Osteocyte (in vitro differentiated cells): ENCODE measurements around the gene TMEM54. TPM values are rescaled to one million over a fixed set of nuclear protein-coding genes. Genes with fewer than 3 reads are reported as not detected.

ENCODE experiments used
- DNase-seq: peaks from one replicate; pipeline ENCODE4 v3.0.0; 2021; ENCODE audit warnings: mixed read lengths; ENCODE audit not compliant: unreplicated experiment; ENCODE audit errors: extremely low spot score
- H3K27ac Mint-ChIP-seq: one replicate; pipeline ENCODE4 v1.8.0; 2021; ENCODE audit warnings: mild to moderate bottlenecking, mixed read lengths; ENCODE audit not compliant: unreplicated experiment
- H3K27me3 Mint-ChIP-seq: one replicate; pipeline ENCODE4 v1.8.0; 2021; ENCODE audit warnings: mixed read lengths; ENCODE audit not compliant: unreplicated experiment
- H3K36me3 Mint-ChIP-seq: one replicate; pipeline ENCODE4 v1.8.0; 2021; ENCODE audit warnings: mixed read lengths; ENCODE audit not compliant: unreplicated experiment
- H3K4me1 Mint-ChIP-seq: one replicate; pipeline ENCODE4 v1.8.0; 2021; ENCODE audit warnings: mixed read lengths; ENCODE audit not compliant: unreplicated experiment
- H3K4me3 Mint-ChIP-seq: one replicate; pipeline ENCODE4 v1.8.0; 2021; ENCODE audit warnings: mild to moderate bottlenecking, moderate library complexity, mixed read lengths; ENCODE audit not compliant: unreplicated experiment
- H3K9me3 Mint-ChIP-seq: one replicate; pipeline ENCODE4 v1.8.0; 2021; ENCODE audit warnings: mixed read lengths; ENCODE audit not compliant: unreplicated experiment
- total RNA-seq: library from RNA; stranded (reverse); gene quantifications from 2 replicates; pipeline ENCODE4 v1.2.1, GENCODE V29; 2021
- TF ChIP-seq, protein P1 (sequence below): fragments of 200-600 bp; sonication (generic); IDR thresholded peaks from 2 replicates; pipeline ENCODE4 v1.5.0; 2021; ENCODE audit warnings: antibody characterized with exemption, mild to moderate bottlenecking, moderate library complexity

Gene TMEM54
- total RNA-seq, 1 donor from 2014 or later, result 7.3 TPM

DNA sequence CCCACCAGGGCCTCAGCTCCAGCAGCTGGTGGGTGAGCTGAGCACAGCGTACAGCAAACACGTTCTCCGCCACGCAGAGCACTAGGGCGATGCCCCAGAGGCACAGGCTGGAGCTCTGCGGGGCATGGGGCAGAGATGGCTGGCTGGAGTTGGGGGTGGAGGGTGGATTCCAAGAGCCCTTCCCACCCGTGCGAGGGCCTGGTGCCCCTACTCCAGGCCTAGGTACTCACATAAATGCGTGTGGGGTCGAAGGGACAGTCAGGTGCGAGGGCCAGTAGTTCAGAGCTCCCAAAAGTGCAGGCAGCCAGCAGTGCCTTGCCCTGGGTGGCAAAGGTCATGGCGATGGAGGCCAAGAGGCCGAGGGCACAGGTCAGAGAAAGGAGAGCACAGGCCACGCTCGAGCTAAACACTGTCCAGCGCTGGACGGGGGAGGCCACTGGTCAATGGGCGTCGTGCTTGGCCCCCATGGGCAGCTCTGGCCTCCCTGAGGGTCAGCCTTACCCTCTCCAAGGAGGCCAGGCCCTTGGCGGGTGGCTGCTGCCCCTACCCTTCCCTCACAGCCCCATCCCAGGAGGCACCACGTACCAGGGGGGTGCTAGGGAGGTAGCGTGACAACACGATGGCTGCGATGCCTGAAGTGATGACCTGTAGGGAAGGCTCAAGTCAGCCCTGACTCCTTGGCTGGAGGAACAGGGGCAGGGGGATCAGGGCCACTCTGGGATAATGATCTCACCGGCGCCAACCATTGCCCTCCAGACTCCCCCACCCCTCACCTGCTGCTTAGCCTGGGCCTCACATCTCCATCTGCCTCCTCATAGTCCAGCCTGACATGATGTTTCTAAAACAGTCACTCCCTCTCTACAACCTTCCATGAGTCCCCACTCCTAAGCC lies 5.6 kb downstream of the TMEM54 start:
- H3K27me3 Mint-ChIP-seq, result peaks cover 16% of the 10 kb centered on the region
- TF ChIP-seq, protein P1, sequence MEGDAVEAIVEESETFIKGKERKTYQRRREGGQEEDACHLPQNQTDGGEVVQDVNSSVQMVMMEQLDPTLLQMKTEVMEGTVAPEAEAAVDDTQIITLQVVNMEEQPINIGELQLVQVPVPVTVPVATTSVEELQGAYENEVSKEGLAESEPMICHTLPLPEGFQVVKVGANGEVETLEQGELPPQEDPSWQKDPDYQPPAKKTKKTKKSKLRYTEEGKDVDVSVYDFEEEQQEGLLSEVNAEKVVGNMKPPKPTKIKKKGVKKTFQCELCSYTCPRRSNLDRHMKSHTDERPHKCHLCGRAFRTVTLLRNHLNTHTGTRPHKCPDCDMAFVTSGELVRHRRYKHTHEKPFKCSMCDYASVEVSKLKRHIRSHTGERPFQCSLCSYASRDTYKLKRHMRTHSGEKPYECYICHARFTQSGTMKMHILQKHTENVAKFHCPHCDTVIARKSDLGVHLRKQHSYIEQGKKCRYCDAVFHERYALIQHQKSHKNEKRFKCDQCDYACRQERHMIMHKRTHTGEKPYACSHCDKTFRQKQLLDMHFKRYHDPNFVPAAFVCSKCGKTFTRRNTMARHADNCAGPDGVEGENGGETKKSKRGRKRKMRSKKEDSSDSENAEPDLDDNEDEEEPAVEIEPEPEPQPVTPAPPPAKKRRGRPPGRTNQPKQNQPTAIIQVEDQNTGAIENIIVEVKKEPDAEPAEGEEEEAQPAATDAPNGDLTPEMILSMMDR, result no peak
- DNase-seq, result no peak
- H3K36me3 Mint-ChIP-seq, result no peaks in the 10 kb centered on the region
- H3K4me1 Mint-ChIP-seq, result peaks cover 16% of the 10 kb centered on the region
- H3K27ac Mint-ChIP-seq, result no peak overlapping the region
- no peak overlapping the region for H3K4me3 Mint-ChIP-seq
- no peaks in the 10 kb centered on the region for H3K9me3 Mint-ChIP-seq

DNA sequence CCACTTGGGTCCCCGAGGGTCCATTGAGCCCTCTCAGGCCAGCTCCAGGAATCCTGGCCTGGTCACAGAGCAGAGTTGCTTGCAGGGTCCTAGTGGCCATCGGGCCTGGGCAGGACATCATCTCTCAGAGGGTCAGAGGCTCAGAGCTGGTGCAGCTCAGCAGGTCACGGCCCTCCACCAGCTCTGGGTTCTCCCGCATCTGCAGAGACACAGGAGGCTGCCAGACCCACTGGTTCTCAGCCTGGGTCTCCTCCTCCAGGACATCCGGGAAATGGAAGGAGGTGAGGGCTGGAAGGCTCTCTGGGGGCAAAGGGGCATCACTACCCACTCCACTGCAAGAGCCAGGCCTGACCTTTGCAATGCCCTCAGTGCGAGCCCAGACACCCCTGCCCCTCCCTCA lies 6.5 kb downstream of the TMEM54 start:
- Mint-ChIP-seq H3K9me3 (no peaks in the 10 kb centered on the region), H3K36me3 (no peaks in the 10 kb centered on the region), H3K4me1 (peaks cover 13% of the 10 kb centered on the region), H3K4me3 (no peak overlapping the region), H3K27ac (no peak overlapping the region), H3K27me3 (peaks cover 25% of the 10 kb centered on the region)
- DNase-seq, result no peak
- TF ChIP-seq, protein P1, result no peak

DNA sequence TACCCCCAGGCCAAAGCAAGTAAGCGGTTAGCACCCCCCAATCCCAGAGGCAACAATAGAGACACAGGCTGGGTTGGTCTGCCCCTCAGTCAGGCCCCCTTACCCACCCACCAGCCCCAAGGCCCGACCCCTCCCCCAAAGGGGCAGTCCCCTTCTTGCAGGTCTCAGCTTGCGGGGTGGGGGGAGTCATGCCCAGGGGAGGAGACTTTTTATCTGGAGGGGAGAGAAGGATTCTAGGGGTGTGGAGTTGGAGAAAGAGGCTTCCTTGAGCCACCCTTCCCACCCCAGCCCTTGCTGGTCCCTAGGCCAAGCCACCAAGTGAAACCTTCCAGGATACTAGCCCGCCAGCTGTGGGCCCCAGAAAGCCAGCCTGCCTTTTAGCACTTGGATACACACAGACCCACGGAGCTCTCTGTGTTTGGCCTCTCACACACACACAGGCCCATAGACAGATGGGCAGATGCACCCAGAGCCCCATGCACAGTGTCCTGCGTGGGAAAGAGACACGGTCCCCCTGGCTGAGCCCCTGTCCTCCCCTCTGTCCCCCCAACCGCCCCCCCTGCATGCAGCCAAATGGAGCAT lies 7.1 kb downstream of the TMEM54 start:
- Mint-ChIP-seq H3K27me3 (peaks cover 30% of the 10 kb centered on the region), H3K36me3 (no peaks in the 10 kb centered on the region), H3K4me1 (peaks cover 13% of the 10 kb centered on the region), H3K9me3 (no peaks in the 10 kb centered on the region), H3K4me3 (peak overlapping the region; percentile 73), H3K27ac (no peak overlapping the region)
- no peak for DNase-seq
- TF ChIP-seq, protein P1, result no peak

DNA sequence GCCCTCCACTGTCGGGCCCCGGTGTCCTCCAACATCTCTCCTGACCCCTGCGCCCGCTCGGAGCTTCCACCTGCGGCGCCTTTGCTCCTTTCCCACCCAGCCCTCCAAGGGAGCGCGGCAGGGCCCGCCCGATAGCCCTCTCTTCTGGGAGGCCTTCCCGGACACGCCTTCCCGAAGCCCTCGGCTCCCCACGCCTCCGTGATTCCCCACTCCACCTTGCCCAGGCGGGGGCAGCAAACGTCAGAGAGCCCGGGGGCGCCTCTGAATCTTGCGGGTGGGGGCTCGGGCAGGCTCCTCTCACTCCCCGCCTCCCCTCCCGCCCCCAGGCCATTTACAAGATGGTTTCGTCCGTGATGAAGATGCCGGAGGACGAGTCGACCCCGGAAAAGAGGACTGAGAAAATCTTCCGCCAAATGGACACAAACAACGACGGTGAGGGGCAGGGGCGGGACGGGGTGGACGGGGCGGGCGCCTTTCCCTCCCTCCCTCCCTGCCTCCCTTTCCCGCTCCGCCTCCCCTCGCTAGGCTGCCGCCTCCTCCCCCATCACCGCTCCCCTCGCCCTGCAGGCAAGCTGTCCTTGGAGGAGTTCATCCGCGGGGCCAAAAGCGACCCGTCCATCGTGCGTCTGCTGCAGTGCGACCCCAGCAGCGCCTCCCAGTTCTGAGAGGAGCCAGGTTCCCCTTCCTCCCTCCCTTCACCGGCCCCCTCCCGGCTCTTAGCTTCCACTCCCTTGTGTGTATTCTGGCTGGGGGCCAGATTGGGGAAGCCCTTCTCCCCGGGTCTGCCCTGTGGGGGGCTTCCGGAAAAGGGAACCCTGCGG lies 7.8 kb downstream of the TMEM54 start:
- Mint-ChIP-seq H3K27me3 (peaks cover 33% of the 10 kb centered on the region), H3K4me3 (peak overlapping the region; percentile 73)

More for the DNA sequence above, 7.8 kb downstream of the TMEM54 start:
- peaks cover 13% of the 10 kb centered on the region for H3K4me1 Mint-ChIP-seq
- TF ChIP-seq, protein P1, result peak; percentile 33
- no peaks in the 10 kb centered on the region for H3K9me3 Mint-ChIP-seq
- H3K36me3 Mint-ChIP-seq, result no peaks in the 10 kb centered on the region
- no peak overlapping the region for H3K27ac Mint-ChIP-seq
- no peak for DNase-seq
